GM21529 (cell line): Measurements from ENCODE around the gene OR6S1.
A peak's percentile ranks its signal among the peaks of the same experiment; 100 is the strongest.
"Not testable (repeated sequence)": the region's sequence is repeated elsewhere in the genome, so short reads cannot be mapped to it uniquely, and the experiment has no call there.

ENCODE experiments used
- ATAC-seq: cut with Tn5 transposase; IDR thresholded peaks from one replicate; pipeline ENCODE4 v1.9.1; 2021; ENCODE audit not compliant: unreplicated experiment

OR6S1 gene

DNA sequence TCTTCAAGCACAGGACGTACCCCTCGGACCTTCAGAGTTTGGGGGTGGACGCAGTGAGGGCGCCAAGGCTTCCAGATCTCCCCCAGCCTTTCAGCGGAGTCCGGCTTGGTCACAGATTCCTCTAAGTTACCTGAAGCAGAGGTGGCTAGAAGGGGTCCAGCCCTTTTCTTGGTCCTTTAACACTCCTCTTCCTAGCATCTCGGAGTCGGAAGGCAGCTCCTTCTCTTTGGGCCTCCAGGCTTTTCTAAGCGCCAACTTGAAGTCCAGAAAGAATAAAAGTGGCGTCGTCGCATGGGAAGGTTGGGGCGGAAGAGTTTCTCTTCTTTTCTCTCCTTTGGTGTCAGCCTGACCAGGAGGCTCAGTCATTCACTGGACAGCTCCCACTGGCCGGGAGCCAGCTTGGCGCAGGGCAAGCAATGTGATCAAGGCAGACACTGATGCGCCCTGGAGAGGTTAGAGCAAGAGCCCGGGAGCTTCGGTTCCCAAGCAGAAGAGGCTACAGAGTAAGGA is 9.6 kb downstream of the OR6S1 start:
- ATAC-seq = peak; percentile 23

DNA sequence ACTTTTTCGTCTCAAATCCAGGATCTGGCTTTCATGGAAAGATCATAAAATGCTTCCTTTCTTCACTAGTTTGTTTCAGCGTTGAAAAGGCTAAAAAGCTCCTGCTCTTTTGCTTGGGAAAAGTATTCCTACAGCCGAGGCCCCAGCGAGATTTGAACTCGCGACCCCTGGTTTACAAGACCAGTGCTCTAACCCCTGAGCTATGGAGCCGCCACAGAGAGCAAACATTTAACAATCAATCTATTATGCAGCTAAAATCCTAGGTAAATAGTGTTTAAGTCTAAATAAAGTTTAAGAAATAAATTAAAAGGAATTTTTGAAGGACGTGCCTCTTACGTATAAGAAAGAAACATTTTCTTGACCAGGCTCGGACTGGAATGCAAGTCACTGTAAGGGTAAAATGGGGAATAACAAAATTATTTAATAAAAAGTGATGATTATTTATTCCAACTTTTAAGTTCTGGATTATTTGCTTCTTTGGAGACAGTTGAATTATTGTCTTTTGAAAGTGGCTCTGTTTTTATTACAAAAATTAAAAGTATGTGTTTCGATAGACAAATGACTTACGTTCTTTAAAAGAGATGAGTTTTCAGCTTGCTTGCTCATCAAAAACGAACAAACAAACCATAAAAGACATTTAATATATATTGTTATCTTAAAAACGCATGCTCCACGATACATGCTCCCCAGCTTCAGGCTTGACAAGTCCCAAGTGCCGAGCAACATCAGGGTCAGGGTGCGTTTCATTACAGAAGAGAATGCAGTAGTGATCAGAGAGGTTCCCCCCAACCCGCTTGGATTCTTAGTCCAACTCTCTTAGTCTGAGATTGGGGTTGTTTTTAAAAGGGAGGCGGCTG is 10.2 kb downstream of the OR6S1 start:
- no peak for ATAC-seq

DNA sequence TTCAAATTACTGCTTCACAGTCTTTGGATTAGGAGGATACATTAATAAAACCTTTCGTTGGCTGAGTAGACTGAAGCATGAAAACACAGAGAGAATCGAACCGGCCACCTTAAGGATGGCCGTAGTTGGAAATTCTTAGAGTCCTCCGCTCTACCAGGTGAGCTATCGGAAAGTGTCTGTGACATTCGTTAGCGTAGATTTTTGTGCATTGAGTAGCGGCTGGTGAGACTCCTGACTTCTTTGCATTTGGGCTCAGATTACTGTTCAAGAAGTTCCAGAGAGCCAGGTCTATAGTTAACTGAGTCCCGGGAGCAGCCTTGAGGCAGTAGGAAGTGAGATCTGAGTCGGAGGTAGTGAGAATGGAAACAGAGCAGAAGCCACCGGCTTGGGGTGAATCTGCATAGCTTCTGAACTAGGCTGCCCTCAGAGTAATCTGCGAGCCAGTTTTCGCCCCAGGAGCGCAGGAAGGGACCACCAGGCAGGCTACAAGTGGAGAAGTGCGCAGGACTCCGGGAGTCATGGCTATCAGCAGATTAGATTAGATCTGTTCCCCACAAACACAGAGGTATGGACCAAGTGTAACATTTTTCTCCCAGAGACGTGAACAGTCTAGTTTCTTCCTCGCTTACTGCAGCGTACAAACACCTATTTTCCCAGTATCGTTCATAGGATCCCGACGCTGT is 11.0 kb downstream of the OR6S1 start:
- peak; percentile 52 for ATAC-seq

DNA sequence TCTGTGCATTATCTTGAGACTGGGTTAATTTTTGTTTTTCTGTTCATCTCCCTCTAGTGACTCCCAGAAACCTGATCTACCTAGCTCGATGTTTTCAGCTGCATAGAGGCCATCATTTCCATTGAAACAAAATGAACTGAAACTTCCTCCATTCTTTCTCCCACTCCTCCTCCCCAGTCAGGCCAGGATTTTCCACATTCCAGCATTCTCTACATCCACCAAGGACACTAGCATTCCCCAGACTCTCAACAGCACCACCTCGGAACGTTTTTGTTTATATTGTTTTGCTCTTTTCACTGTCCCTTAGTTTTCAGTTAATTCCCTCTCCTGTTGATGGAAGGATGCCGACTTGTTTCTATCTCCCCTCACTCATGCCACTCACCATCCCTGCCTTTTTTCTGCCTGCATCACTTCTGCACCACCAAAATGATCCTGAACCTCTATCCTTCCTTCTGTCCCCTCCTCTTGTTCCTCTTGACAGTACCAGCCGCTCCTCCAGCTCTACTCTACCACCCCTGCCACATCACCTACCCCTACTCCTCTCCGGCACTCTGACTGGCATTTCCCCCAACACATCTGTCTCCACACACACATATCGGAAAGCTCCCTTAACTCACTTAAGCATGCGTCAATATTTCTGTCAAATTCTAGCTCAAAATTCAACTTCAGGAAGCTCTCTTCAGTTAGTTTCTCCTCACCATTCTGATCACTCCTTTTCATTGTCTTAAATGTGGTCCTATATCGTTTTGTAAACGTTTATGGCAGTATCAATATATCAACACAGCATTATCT is 13.2 kb downstream of the OR6S1 start:
- ATAC-seq = no peak

- no peak for ATAC-seq
Observed at GRCh38 chr14:20627346-20628027, 14.0 kb downstream of the OR6S1 start.

DNA sequence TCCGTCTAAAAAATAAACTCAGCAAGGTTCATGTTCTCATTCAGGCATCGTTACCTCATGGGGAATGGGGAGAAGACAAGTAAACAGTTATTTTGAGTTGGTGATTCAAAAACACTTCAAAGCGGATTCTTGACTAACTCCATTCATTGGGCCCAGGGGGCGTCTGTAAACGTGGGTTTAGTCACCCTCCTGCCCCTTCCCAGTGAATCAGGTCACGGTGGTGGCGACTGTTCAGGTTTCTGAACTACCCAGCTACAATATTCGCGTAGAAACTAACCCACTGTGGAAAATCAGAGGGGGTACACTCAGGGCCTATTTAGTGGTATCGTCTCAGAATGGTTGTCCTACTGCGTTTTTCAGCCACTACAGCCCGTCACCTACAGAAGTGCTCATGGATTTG is 15.2 kb downstream of the OR6S1 start:
- no peak for ATAC-seq

DNA sequence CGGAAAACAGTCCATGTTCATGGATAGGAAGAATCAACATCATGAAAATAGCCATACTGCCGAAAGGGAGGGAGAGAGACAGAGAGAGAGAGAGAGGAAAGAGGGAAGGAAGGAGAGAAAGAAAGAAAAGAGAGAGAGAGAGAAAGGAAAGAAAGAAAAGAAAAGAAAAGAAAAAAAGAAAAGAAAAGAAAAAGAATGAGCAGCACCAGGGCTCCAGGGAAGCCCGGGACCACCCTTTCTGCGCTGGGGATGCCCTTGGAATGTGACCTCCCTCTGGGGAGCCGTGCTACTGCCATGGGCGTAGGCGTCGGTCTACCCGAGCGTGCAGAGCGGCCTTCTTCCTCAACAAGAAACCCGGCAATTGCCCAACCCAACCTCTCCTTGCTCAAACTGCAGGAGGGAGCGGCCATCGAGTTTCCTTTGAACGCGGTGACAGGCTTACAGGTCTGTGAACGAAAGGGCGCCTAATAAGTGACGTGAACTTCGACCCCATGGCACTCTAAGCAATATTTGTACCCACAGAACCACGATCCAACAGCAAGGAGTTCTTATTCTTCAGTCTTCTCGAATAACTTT is 16.9 kb downstream of the OR6S1 start:
- peak; percentile 66 for ATAC-seq

DNA sequence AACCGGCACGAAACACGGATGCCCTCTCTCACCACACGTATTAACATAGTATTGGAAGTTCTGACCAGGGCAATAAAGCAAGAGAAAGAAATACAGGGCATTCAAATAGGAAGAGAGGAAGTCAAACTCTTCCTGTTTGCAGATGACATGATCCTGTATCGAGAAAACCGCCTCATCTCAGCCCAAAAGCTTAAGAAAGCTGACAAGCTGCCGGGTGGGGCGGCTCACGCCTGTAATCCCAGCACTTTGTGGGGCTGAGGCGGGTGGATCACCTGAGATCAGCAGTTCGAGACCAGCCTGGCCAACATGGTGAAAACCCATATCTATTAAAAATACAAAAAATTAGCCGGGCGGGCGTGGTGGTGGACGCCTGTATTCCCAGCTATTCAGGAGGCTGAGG is 17.7 kb downstream of the OR6S1 start:
- no peak for ATAC-seq

DNA sequence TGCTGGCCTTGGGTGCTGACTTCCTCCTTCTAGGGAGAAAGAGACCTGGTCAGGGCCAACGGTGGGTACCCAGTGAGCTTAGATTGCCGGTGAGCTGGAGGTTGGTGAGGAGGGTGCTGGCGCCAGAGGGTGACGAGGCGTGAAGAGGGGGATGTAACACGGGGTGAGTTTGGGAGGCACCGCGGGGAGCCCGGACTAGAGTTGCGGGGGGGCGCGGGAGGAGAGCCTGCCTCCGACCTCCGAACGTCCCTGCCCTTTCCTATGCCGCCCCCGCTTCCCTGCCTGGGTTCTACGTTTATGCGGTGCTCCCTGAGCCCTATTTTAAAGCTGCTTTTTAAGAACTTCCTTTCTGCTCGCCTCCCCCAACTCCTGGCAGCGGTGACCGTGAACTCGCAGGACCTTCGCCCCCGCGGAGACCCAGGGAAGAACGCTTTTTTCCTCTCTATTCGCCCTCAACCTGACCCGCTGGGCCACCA is 18.6 kb downstream of the OR6S1 start:
- no peak for ATAC-seq

DNA sequence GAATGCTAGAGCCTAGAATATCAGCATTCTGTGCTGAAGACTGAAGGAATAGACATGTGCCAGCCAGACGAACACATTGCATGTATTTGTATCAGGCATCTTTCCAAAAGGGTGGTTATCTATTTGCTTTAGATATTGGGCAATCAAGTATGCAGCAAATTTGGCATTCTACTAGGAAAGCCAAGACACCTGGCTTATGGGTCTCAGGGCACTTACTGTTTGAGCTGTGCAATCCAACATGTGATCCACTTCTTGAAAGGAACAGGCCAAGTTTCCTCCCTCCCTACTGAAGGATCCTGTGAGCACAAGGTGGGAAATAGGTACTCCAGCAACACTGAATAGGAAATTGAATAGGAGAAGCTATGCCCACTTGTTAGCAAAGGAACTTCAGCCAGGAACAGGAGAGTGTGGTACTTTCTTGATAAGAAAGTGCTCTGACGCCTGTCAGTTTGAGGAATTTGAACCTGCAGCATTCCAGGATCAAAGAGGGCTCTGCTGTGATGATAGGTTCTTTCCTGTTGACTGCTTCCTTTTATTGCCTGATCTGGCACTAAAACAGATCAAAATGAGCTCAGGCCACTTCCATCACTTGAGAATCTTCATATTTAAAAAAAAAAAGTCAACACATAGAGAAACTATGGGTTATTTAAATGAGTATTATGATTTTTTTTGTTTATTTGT is 20.6 kb downstream of the OR6S1 start:
- ATAC-seq = no peak

DNA sequence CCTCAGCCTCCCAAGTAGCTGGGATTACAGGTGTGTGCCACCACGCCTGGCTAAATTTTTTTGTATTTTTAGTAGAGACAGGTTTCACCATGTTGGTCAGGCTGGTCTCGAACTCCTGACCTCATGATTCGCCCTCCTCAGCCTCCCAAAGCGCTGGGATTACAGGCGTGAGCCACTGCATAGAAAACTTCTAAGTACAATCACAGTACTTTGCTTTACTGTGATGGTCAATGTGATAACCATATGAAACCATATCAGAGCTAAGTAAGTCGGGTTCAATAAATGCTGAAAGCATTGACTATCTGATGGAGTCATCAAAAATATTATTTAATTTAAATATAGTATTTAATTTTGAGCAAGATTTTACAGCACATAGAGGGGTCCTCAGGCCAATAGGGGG is 21.8 kb downstream of the OR6S1 start:
- not testable (repeated sequence) for ATAC-seq

GRCh38 chr14:20618271-20618749 is 23.2 kb downstream of the OR6S1 start:
- no peak for ATAC-seq

DNA sequence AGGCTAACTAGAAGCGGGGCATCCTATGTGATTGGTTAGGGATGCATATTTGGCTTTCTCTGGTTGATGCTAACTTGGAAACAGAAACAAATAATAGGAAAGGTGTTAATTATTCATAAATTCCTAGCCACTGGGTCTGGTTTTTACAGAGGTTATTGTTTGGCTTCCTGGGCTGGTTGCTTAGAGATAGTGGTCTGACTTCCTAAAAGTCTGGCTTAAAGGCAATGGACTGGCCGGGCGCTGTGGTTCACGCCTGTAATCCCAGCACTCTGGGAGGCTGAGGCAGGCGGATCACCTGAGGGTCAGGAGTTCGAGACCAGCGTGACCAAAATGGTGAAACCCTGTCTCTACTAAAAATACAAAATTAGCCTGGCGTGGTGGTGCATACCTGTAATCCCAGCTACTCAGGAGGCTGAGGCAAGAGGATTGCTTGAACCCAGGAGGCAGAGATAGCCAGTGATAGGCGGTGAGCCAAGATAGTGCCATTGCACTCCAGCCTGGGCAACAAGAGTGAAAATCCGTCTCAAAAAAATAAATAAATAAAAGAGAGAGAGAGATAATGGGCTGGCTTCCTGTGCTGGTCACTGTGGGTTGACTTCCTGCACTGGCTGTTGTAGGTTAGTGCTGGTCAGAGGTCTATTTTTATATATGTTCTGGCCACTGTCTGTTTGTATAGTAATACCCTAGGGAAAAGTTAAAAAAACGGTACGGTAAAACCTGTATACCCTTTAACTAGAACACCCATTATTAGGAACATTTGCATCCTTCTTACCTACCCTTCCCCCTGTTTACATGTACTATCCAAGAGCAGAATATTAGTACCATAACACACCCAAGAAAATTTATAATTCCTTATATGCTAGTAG is 24.1 kb downstream of the OR6S1 start:
- ATAC-seq = peak; percentile 29

GRCh38 chr14:20615996-20616395 is 25.5 kb downstream of the OR6S1 start:
- ATAC-seq = no peak

- ATAC-seq = peak; percentile 3
Observed at GRCh38 chr14:20614038-20614840, 27.3 kb downstream of the OR6S1 start.

GRCh38 chr14:20613094-20614037 is 28.1 kb downstream of the OR6S1 start:
- ATAC-seq = peak; percentile 68

DNA sequence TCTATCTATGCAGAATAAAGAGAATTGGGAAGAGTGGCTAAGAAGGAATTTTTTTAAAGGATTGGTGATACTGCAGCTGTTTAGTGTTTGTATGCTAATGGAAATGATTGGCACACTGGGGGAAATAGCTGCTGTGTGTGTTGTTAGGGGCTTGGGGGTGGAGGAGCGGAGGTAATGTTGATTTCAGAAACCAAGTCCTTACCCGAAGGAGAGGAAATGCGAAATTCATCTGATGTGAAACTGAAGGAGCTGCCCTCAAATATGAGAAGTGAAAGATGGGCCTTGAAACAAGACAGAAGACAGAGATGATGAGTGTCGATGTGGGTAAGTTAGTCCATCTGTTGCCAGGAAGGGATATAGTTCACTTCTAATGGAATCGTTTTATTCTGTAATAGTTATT is 29.1 kb downstream of the OR6S1 start:
- peak; percentile 28 for ATAC-seq
